SK-N-SH treated with all-trans-retinoic acid at 6 μM for 48 hours (cell line): ENCODE data around the gene CFAP73.

ENCODE experiments used
- ATAC-seq: fragments of 200-7000 bp; cut with Tn5 transposase; 3 replicates; pipeline ENCODE4 v1.9.1; 2020; ENCODE audit warnings: mild to moderate bottlenecking, moderate library complexity
- ARNTL ChIP-seq: fragments of 450-650 bp; formaldehyde crosslinking; IDR thresholded peaks from 2 replicates; pipeline ENCODE4 v1.5.0; 2020; ENCODE audit warnings: low read depth, mild to moderate bottlenecking, moderate library complexity, borderline replicate concordance
- BACH2 ChIP-seq: fragments of 250-450 bp; sonication (Bioruptor Pico); IDR thresholded peaks from 2 replicates; pipeline ENCODE4 v1.9.0; 2021; ENCODE audit warnings: mild to moderate bottlenecking, borderline replicate concordance
- CSDC2 ChIP-seq: fragments of 250-450 bp; sonication (Bioruptor Pico); IDR thresholded peaks from 2 replicates; pipeline ENCODE4 v1.5.0; 2020; ENCODE audit warnings: mild to moderate bottlenecking, moderate library complexity
- ESRRG ChIP-seq: fragments of 250-450 bp; sonication (Bioruptor Pico); IDR thresholded peaks from 2 replicates; pipeline ENCODE4 v1.6.1; 2021; ENCODE audit warnings: mild to moderate bottlenecking
- GLIS3 ChIP-seq: fragments of 250-450 bp; sonication (Bioruptor Pico); IDR thresholded peaks from 2 replicates; pipeline ENCODE4 v1.5.0; 2020; ENCODE audit warnings: mild to moderate bottlenecking, moderate library complexity
- ISL1 ChIP-seq: fragments of 250-450 bp; sonication (Bioruptor Pico); IDR thresholded peaks from 2 replicates; pipeline ENCODE4 v2.1.2; 2022; ENCODE audit warnings: mild to moderate bottlenecking, moderate library complexity
- OSR1 ChIP-seq: fragments of 250-450 bp; sonication (Bioruptor Pico); IDR thresholded peaks from 2 replicates; pipeline ENCODE4 v1.8.0; 2022; ENCODE audit warnings: moderate library complexity, mild to moderate bottlenecking, inconsistent platforms
- PPARA ChIP-seq: fragments of 250-450 bp; sonication (Bioruptor Pico); IDR thresholded peaks from 2 replicates; pipeline ENCODE4 v1.5.0; 2020; ENCODE audit warnings: mild to moderate bottlenecking, borderline replicate concordance
- RARB ChIP-seq: fragments of 250-450 bp; sonication (Bioruptor Pico); IDR thresholded peaks from 2 replicates; pipeline ENCODE4 v1.8.0; 2021; ENCODE audit warnings: mild to moderate bottlenecking, moderate library complexity
- SNAI2 ChIP-seq: fragments of 250-450 bp; sonication (Bioruptor Pico); IDR thresholded peaks from 2 replicates; pipeline ENCODE4 v1.5.0; 2020; ENCODE audit warnings: mild to moderate bottlenecking, moderate library complexity
- TCF4 ChIP-seq: fragments of 250-450 bp; sonication (Bioruptor Pico); IDR thresholded peaks from 2 replicates; pipeline ENCODE4 v1.8.0; 2021; ENCODE audit warnings: mild to moderate bottlenecking, moderate library complexity, borderline replicate concordance
- ZC3H10 ChIP-seq: fragments of 250-450 bp; sonication (Bioruptor Pico); IDR thresholded peaks from 2 replicates; pipeline ENCODE4 v1.5.1; 2021; ENCODE audit warnings: mild to moderate bottlenecking, moderate library complexity
- ZFP30 ChIP-seq: fragments of 450-650 bp; formaldehyde crosslinking; IDR thresholded peaks from 2 replicates; pipeline ENCODE4 v1.5.0; 2022; ENCODE audit warnings: mild to moderate bottlenecking, moderate library complexity
- ZNF565 ChIP-seq: fragments of 450-650 bp; formaldehyde crosslinking; conservative IDR thresholded peaks from 2 replicates; pipeline ENCODE4 v1.5.0; 2020; ENCODE audit warnings: low read depth, mild to moderate bottlenecking, moderate library complexity
- ZNF70 ChIP-seq: fragments of 450-650 bp; formaldehyde crosslinking; IDR thresholded peaks from 2 replicates; pipeline ENCODE4 v1.5.0; 2020; ENCODE audit warnings: mild to moderate bottlenecking, moderate library complexity
- ZNF8 ChIP-seq: fragments of 450-650 bp; formaldehyde crosslinking; IDR thresholded peaks from 2 replicates; pipeline ENCODE4 v1.5.0; 2020; ENCODE audit warnings: mild to moderate bottlenecking, moderate library complexity
- TF ChIP-seq, protein P1 (sequence below): fragments of 250-450 bp; sonication (Bioruptor Pico); IDR thresholded peaks from 2 replicates; pipeline ENCODE4 v1.8.0; 2021; ENCODE audit warnings: low read depth, mild to moderate bottlenecking, moderate library complexity, borderline replicate concordance
- TF ChIP-seq, protein P2 (sequence below): fragments of 250-450 bp; sonication (Bioruptor Pico); IDR thresholded peaks from 2 replicates; pipeline ENCODE4 v1.5.0; 2020; ENCODE audit warnings: mild to moderate bottlenecking, moderate library complexity
- TF ChIP-seq, protein P3 (sequence below): fragments of 250-450 bp; sonication (Bioruptor Pico); IDR thresholded peaks from 2 replicates; pipeline ENCODE4 v1.5.1; 2020; ENCODE audit warnings: low read depth, mild to moderate bottlenecking, moderate library complexity
- TF ChIP-seq, protein P4 (sequence below): fragments of 250-450 bp; sonication (Bioruptor Pico); IDR thresholded peaks from 2 replicates; pipeline ENCODE4 v1.8.0; 2020; ENCODE audit warnings: mild to moderate bottlenecking, moderate library complexity, borderline replicate concordance

CFAP73 gene

DNA sequence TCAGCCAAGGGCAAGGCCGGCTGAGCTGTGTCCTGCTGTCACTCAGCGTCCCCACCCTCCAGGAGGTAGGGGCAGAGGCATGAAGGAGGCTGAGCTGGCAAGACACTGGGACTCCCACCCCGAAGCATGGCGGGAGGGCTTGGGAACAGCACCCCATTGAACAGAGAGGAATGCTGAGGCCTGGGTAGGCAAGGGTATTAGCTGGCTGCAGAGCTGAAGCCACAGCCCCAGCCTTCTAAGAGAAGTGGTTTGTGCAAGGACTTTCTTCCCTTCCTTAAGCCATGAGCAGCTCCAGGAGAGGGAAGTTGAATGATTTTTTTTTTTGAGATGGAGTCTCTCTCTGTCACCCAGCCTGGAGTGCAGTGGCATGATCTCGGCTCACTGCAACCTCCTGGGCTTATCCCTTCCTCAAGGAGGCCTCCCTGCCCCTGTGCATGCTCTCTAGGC, 6.6 kb upstream of the CFAP73 start:
- TF ChIP-seq OSR1 (CRISPR knock-in tag) (no peak), ZFP30 (CRISPR knock-in tag) (no peak), ISL1 (CRISPR knock-in tag) (no peak), RARB (no peak), ESRRG (CRISPR knock-in tag) (no peak), ZC3H10 (CRISPR knock-in tag) (no peak), BACH2 (CRISPR knock-in tag) (no peak), ZNF565 (CRISPR knock-in tag) (no peak), ZNF8 (no peak), CSDC2 (no peak), TCF4 (CRISPR knock-in tag) (no peak), SNAI2 (CRISPR knock-in tag) (no peak), GLIS3 (CRISPR knock-in tag) (no peak), ZNF70 (CRISPR knock-in tag) (no peak), PPARA (no peak)
- TF ChIP-seq, protein P1, sequence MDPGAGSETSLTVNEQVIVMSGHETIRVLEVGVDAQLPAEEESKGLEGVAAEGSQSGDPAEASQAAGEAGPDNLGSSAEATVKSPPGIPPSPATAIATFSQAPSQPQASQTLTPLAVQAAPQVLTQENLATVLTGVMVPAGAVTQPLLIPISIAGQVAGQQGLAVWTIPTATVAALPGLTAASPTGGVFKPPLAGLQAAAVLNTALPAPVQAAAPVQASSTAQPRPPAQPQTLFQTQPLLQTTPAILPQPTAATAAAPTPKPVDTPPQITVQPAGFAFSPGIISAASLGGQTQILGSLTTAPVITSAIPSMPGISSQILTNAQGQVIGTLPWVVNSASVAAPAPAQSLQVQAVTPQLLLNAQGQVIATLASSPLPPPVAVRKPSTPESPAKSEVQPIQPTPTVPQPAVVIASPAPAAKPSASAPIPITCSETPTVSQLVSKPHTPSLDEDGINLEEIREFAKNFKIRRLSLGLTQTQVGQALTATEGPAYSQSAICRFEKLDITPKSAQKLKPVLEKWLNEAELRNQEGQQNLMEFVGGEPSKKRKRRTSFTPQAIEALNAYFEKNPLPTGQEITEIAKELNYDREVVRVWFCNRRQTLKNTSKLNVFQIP (CRISPR knock-in tag), result no peak
- TF ChIP-seq, protein P2, sequence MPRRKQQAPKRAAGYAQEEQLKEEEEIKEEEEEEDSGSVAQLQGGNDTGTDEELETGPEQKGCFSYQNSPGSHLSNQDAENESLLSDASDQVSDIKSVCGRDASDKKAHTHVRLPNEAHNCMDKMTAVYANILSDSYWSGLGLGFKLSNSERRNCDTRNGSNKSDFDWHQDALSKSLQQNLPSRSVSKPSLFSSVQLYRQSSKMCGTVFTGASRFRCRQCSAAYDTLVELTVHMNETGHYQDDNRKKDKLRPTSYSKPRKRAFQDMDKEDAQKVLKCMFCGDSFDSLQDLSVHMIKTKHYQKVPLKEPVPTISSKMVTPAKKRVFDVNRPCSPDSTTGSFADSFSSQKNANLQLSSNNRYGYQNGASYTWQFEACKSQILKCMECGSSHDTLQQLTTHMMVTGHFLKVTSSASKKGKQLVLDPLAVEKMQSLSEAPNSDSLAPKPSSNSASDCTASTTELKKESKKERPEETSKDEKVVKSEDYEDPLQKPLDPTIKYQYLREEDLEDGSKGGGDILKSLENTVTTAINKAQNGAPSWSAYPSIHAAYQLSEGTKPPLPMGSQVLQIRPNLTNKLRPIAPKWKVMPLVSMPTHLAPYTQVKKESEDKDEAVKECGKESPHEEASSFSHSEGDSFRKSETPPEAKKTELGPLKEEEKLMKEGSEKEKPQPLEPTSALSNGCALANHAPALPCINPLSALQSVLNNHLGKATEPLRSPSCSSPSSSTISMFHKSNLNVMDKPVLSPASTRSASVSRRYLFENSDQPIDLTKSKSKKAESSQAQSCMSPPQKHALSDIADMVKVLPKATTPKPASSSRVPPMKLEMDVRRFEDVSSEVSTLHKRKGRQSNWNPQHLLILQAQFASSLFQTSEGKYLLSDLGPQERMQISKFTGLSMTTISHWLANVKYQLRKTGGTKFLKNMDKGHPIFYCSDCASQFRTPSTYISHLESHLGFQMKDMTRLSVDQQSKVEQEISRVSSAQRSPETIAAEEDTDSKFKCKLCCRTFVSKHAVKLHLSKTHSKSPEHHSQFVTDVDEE (CRISPR knock-in tag), result no peak
- TF ChIP-seq, protein P3, sequence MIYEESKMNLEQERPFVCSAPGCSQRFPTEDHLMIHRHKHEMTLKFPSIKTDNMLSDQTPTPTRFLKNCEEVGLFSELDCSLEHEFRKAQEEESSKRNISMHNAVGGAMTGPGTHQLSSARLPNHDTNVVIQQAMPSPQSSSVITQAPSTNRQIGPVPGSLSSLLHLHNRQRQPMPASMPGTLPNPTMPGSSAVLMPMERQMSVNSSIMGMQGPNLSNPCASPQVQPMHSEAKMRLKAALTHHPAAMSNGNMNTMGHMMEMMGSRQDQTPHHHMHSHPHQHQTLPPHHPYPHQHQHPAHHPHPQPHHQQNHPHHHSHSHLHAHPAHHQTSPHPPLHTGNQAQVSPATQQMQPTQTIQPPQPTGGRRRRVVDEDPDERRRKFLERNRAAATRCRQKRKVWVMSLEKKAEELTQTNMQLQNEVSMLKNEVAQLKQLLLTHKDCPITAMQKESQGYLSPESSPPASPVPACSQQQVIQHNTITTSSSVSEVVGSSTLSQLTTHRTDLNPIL (CRISPR knock-in tag), result no peak
- TF ChIP-seq, protein P4, sequence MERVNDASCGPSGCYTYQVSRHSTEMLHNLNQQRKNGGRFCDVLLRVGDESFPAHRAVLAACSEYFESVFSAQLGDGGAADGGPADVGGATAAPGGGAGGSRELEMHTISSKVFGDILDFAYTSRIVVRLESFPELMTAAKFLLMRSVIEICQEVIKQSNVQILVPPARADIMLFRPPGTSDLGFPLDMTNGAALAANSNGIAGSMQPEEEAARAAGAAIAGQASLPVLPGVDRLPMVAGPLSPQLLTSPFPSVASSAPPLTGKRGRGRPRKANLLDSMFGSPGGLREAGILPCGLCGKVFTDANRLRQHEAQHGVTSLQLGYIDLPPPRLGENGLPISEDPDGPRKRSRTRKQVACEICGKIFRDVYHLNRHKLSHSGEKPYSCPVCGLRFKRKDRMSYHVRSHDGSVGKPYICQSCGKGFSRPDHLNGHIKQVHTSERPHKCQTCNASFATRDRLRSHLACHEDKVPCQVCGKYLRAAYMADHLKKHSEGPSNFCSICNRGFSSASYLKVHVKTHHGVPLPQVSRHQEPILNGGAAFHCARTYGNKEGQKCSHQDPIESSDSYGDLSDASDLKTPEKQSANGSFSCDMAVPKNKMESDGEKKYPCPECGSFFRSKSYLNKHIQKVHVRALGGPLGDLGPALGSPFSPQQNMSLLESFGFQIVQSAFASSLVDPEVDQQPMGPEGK (CRISPR knock-in tag), result no peak
- TF ChIP-seq, all 23 proteins: peak for 0

DNA sequence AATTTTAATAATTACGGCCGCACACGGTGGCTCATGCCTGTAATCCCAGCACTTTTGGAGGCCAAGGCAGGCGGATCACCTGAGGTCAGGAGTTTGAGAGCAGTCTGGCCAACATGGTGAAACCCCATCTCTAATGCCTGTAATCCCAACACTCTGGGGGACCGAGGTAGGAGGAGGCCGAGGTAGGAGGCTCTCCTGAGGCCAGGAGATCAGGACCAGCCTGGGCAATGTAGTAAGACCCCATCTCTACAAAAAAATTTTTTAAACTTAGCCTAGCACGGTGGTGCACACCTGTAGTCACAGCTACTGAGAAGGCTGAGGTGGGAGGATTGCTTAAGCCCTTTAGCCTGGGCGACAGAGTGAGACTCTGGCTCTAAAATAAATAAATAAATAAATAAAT, 5.6 kb upstream of the CFAP73 start:
- ATAC-seq, result no peak
- no peak for TF ChIP-seq ZNF8
- no peak for TF ChIP-seq ZC3H10 (CRISPR knock-in tag)
- TF ChIP-seq BACH2 (CRISPR knock-in tag), result no peak
- no peak for TF ChIP-seq ZNF565 (CRISPR knock-in tag)

More for the DNA sequence above, 6.6 kb upstream of the CFAP73 start:
- ATAC-seq, result no peak

DNA sequence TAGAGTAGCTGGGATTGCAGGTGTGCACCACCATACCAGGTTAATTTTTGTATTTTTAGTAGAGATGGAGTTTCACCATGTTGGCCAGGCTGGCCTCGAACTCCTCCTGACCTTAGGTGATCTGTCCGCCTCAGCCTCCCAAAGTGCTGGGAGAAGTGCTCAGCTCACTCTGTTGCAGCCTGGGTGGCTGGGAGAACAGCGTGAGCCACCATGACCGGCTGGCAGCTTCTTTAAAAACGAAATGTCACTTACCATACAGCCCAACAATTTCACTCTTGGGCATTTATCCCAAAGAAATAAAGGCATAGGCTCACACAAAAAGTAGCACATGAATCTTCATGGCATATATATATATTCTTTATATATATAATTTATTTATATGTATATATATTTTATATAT, 4.7 kb upstream of the CFAP73 start:
- no peak for ATAC-seq
- TF ChIP-seq, protein P2 (CRISPR knock-in tag), result no peak
- no peak for TF ChIP-seq ARNTL
